Measurements from ENCODE around the gene RNF39. TPM values are rescaled to one million over a fixed set of nuclear protein-coding genes. Genes with fewer than 3 reads are reported as not detected.

Gene RNF39
- total and polyA plus RNA-seq, 2 of the 13 experiments (the other 11 are each of a cell fraction or from before 2014, with no cell fraction given) = 0.13 to 1.8 TPM

DNA sequence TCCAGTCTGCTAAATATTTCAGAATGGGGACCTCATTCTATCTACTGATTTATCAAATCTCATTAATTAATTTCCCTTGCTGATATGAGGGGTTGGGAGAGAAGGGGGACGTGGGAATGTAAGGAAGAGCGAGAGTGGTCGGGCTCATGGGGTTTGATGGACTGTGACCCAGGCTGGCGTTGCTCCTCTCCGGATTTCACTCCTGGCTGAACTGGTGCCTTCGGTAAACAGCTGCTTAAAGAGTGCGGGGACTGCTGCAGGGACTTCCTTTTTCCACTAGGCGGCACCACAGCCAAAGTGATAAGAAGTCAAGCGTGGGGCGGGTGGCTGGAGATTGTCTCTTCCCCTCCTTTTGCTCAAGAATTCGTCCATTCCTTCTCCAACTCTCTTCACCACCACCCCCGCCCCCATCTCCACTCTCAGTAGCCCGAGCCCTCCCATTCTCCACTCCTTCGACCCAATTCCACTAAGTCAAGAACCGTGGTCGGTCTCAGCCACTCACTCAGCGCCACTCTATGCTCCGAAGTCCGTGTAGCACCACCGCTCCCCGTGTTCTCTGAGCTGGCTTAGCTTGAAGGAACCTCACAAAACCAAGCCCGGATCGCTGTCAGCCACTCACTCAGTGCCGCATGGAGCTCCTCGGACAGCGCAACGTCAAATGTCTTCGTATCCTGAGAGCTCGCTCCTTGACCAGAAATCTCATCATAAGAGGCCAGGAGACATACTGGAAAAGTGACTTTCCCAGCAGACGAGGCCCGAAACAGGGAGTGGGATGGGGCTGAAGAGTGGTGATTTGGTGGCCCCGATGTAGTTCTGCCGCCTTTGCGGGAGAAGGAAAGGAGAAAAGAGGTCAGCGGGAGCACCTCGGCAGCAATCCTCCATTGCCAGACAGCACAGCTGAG, 27.7 kb upstream of the RNF39 start (continued):
- TF ChIP-seq MIER3 (CRISPR knock-in tag; IDR thresholded peaks at IDR 0.05; ENCODE audit: borderline replicate concordance) (peak; percentile 57; the same call in 1 of the 2 replicates), PHF8 (CRISPR knock-in tag; IDR thresholded peaks at IDR 0.05) (no peak; the same call in 1 of the 2 replicates), ZSCAN12 (CRISPR knock-in tag; IDR thresholded peaks at IDR 0.05) (no peak), HMGA1 (CRISPR knock-in tag; conservative IDR thresholded peaks at IDR 0.05) (no peak), NR1H2 (CRISPR knock-in tag; IDR thresholded peaks at IDR 0.05; ENCODE audit: borderline replicate concordance, low read depth) (no peak), HNRNPK (IDR thresholded peaks at IDR 0.05; ENCODE audit: low read depth, low read length, poor library complexity, severe bottlenecking) (peak; percentile 83), ZNF121 (CRISPR knock-in tag; IDR thresholded peaks at IDR 0.05) (0 out of 2 replicates have a peak, but pooled peaks have one; percentile 9), ZNF367 (CRISPR knock-in tag; IDR thresholded peaks at IDR 0.05; ENCODE audit: borderline replicate concordance) (no peak), HNF4G (IDR thresholded peaks at IDR 0.05; ENCODE audit: borderline replicate concordance, low read depth, low read length) (peak; percentile 35; the same call in 1 of the 2 replicates), HNF4G (CRISPR knock-in tag; IDR thresholded peaks at IDR 0.05; ENCODE audit: borderline replicate concordance, low read depth) (peak; percentile 53; the same call in 1 of the 2 replicates), ZNF709 (CRISPR knock-in tag; IDR thresholded peaks at IDR 0.05) (peak; percentile 87; the same call in 1 of the 2 replicates), ZNF761 (CRISPR knock-in tag; conservative IDR thresholded peaks at IDR 0.05) (no peak), TEAD2 (CRISPR knock-in tag; IDR thresholded peaks at IDR 0.05) (no peak), ZC3H4 (CRISPR knock-in tag; IDR thresholded peaks at IDR 0.05; ENCODE audit: borderline replicate concordance) (no peak), NKX3-1 (CRISPR knock-in tag; IDR thresholded peaks at IDR 0.05) (no peak; the same call in 1 of the 2 replicates), TAF15 (IDR thresholded peaks at IDR 0.05; ENCODE audit: low read depth, low read length, poor library complexity, severe bottlenecking) (no peak)
- TF ChIP-seq, protein P1, sequence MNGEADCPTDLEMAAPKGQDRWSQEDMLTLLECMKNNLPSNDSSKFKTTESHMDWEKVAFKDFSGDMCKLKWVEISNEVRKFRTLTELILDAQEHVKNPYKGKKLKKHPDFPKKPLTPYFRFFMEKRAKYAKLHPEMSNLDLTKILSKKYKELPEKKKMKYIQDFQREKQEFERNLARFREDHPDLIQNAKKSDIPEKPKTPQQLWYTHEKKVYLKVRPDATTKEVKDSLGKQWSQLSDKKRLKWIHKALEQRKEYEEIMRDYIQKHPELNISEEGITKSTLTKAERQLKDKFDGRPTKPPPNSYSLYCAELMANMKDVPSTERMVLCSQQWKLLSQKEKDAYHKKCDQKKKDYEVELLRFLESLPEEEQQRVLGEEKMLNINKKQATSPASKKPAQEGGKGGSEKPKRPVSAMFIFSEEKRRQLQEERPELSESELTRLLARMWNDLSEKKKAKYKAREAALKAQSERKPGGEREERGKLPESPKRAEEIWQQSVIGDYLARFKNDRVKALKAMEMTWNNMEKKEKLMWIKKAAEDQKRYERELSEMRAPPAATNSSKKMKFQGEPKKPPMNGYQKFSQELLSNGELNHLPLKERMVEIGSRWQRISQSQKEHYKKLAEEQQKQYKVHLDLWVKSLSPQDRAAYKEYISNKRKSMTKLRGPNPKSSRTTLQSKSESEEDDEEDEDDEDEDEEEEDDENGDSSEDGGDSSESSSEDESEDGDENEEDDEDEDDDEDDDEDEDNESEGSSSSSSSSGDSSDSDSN (CRISPR knock-in tag; IDR thresholded peaks at IDR 0.05) = peak; percentile 57
- TF ChIP-seq, protein P2, sequence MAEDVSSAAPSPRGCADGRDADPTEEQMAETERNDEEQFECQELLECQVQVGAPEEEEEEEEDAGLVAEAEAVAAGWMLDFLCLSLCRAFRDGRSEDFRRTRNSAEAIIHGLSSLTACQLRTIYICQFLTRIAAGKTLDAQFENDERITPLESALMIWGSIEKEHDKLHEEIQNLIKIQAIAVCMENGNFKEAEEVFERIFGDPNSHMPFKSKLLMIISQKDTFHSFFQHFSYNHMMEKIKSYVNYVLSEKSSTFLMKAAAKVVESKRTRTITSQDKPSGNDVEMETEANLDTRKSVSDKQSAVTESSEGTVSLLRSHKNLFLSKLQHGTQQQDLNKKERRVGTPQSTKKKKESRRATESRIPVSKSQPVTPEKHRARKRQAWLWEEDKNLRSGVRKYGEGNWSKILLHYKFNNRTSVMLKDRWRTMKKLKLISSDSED (CRISPR knock-in tag; IDR thresholded peaks at IDR 0.05) = no peak
- TF ChIP-seq, protein P3, sequence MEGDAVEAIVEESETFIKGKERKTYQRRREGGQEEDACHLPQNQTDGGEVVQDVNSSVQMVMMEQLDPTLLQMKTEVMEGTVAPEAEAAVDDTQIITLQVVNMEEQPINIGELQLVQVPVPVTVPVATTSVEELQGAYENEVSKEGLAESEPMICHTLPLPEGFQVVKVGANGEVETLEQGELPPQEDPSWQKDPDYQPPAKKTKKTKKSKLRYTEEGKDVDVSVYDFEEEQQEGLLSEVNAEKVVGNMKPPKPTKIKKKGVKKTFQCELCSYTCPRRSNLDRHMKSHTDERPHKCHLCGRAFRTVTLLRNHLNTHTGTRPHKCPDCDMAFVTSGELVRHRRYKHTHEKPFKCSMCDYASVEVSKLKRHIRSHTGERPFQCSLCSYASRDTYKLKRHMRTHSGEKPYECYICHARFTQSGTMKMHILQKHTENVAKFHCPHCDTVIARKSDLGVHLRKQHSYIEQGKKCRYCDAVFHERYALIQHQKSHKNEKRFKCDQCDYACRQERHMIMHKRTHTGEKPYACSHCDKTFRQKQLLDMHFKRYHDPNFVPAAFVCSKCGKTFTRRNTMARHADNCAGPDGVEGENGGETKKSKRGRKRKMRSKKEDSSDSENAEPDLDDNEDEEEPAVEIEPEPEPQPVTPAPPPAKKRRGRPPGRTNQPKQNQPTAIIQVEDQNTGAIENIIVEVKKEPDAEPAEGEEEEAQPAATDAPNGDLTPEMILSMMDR (CRISPR knock-in tag; IDR thresholded peaks at IDR 0.05) = peak; percentile 99
- TF ChIP-seq, protein P4, sequence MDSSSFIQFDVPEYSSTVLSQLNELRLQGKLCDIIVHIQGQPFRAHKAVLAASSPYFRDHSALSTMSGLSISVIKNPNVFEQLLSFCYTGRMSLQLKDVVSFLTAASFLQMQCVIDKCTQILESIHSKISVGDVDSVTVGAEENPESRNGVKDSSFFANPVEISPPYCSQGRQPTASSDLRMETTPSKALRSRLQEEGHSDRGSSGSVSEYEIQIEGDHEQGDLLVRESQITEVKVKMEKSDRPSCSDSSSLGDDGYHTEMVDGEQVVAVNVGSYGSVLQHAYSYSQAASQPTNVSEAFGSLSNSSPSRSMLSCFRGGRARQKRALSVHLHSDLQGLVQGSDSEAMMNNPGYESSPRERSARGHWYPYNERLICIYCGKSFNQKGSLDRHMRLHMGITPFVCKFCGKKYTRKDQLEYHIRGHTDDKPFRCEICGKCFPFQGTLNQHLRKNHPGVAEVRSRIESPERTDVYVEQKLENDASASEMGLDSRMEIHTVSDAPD (CRISPR knock-in tag; IDR thresholded peaks at IDR 0.05) = 0 out of 2 replicates have a peak, but pooled peaks have one; percentile 66
- TF ChIP-seq, protein P5, sequence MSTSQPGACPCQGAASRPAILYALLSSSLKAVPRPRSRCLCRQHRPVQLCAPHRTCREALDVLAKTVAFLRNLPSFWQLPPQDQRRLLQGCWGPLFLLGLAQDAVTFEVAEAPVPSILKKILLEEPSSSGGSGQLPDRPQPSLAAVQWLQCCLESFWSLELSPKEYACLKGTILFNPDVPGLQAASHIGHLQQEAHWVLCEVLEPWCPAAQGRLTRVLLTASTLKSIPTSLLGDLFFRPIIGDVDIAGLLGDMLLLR (CRISPR knock-in tag; IDR thresholded peaks at IDR 0.05) = no peak

All from HepG2 (cell line).